AG04449 (cell line): ENCODE measurements around the gene MYO10.

Experiments
- CTCF ChIA-PET: fragments of 350-600 bp; formaldehyde crosslinking; extraction: SDS; loops from one replicate; lab custom pipeline; 2021; ENCODE audit warnings: antibody characterized with exemption; lab: Yijun Ruan, JAX
- POLR2A ChIA-PET: fragments of 400-600, 350-600 bp; formaldehyde crosslinking; extraction: SDS; loops from one replicate; lab custom pipeline; 2020; ENCODE audit warnings: antibody characterized with exemption, inconsistent platforms; lab: Yijun Ruan, JAX
- DNase-seq: peaks from one replicate; pipeline ENCODE4 v3.0.0-alpha.2; 2010; ENCODE audit warnings: low read depth, low spot score
- H3K4me3 ChIP-seq: 2 replicates; pipeline ENCODE4 v1.5.1; 2011; ENCODE audit warnings: low read depth, mild to moderate bottlenecking, control low read depth, low read length
- TF ChIP-seq, protein P1 (sequence below): IDR thresholded peaks from one replicate; pipeline ENCODE4 v1.5.1; 2011; ENCODE audit warnings: mild to moderate bottlenecking, moderate library complexity, low read length, control low read depth, inconsistent platforms; ENCODE audit not compliant: insufficient read depth; ENCODE audit errors: missing control alignments

The MYO10 gene

DNA sequence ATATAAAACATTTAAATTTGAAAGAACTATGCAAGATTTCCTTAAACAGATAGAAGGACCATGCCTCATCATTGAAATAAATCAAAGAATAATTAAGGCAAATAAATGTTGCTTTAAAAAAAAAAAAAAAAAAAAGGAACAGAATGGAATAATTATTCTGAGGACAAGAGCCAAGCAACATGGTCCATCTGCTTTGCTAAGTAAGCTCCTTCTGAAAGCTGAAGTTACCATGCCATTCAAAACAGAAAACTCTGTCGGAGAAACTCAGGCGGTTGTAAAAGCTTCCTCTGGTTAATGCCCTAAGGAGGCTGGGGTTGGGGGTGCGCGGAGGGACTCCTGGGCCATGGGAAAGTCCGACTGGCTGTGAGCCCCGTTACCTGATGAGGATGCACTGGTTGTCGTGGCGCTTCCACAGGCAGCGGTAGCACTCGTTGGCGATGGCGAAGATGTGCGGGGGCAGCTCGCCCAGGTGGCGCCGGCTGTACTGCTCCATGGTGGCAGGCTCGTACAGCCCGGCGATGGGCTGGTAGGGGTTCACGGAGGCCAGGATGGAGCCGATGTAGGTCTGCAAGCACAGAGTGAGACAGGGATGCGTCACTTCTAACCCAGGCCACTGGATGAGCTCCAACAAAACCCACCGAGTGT, 141.7 kb downstream of the MYO10 start:
- TF ChIP-seq, protein P1, sequence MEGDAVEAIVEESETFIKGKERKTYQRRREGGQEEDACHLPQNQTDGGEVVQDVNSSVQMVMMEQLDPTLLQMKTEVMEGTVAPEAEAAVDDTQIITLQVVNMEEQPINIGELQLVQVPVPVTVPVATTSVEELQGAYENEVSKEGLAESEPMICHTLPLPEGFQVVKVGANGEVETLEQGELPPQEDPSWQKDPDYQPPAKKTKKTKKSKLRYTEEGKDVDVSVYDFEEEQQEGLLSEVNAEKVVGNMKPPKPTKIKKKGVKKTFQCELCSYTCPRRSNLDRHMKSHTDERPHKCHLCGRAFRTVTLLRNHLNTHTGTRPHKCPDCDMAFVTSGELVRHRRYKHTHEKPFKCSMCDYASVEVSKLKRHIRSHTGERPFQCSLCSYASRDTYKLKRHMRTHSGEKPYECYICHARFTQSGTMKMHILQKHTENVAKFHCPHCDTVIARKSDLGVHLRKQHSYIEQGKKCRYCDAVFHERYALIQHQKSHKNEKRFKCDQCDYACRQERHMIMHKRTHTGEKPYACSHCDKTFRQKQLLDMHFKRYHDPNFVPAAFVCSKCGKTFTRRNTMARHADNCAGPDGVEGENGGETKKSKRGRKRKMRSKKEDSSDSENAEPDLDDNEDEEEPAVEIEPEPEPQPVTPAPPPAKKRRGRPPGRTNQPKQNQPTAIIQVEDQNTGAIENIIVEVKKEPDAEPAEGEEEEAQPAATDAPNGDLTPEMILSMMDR, result no peak
- ChIA-PET CTCF (interaction anchor here (1.1 to 10.9 kb wide), 5 partner anchors 138 to 406 kb away, joined by 3 to 189 read pairs (median 4); no protein-coding TSS in a partner anchor), POLR2A (no interaction called here)
- no peak overlapping the region for H3K4me3 ChIP-seq
- no peak for DNase-seq

DNA sequence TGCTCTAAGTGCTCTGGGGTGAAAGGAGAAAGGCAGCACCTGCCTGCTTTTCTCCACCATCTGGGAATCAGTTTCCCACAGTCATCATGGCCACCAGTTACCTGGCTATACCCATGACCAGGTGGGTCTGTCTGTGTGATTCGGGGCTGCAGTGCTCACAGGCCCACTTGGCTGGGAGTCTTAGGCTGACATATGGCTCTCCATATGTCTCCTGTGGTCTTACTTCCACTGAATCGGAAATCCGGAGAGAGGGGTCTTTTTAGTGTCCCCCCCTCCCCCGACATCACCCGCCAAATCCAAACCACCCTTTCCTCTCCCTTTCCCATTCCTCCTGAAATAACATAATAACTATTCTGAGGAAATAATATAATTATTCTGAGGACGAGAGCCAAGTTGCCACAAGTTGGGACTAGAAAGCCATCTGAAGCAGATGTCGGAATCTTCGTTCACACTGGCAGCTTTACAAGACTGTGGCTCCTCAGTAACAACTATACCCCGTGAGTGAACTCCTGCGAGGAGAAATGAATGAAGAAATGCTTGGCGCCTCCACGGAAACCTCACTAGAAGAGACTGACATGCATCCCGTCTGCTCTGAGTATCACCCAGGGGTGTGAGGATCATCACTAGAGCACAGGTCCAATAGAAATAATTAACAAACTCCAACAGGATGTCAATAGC, 143.4 kb downstream of the MYO10 start:
- no peak overlapping the region for H3K4me3 ChIP-seq
- TF ChIP-seq, protein P1, result no peak
- CTCF ChIA-PET, result interaction anchor here (1.8 to 10.9 kb wide), 9 partner anchors 7 to 411 kb away, joined by 4 to 189 read pairs (median 13); no protein-coding TSS in a partner anchor
- DNase-seq, result no peak
- POLR2A ChIA-PET, result interaction anchor here (0.6 kb wide), 1 partner anchor 393 kb away, joined by 4 read pairs; no protein-coding TSS in a partner anchor

DNA sequence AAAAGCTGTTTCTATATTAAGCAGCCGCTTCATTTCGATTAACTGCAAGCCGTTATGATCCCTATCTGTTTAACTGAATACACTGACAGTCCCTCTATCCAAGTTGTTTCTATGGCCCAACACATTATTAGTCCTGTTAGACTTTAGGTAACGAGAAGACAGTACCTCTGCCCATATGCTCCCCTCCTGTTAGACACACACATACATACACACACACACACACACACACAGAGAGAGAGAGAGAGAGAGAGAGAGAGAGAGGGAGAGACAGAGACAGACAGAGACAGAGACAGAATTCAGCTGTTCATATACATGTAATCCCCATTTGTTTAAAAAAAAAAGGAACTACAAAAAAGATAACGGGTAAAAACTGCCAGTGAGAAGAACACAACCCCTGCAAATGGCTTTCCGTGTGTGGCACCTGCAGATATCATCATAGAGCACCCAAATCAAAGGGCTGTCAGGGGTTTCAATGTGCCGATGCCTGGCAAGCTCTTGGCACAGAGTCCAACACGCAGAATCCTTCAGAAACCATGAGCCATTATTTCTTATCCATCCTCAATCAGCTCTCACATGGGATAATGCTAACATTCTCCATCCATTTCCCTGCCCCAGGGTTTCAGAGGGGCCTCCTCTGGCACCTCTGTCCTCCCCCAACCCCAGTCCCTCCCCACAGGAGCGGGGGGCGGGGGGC, 144.0 kb downstream of the MYO10 start:
- H3K4me3 ChIP-seq, result no peak overlapping the region
- ChIA-PET POLR2A (interaction anchor here (0.6 kb wide), 1 partner anchor 394 kb away, joined by 4 read pairs; no protein-coding TSS in a partner anchor), CTCF (interaction anchor here (0.7 to 10.9 kb wide), 34 partner anchors 8 to 417 kb away, joined by 3 to 189 read pairs (median 4); no protein-coding TSS in a partner anchor)
- TF ChIP-seq, protein P1, result no peak
- no peak for DNase-seq

DNA sequence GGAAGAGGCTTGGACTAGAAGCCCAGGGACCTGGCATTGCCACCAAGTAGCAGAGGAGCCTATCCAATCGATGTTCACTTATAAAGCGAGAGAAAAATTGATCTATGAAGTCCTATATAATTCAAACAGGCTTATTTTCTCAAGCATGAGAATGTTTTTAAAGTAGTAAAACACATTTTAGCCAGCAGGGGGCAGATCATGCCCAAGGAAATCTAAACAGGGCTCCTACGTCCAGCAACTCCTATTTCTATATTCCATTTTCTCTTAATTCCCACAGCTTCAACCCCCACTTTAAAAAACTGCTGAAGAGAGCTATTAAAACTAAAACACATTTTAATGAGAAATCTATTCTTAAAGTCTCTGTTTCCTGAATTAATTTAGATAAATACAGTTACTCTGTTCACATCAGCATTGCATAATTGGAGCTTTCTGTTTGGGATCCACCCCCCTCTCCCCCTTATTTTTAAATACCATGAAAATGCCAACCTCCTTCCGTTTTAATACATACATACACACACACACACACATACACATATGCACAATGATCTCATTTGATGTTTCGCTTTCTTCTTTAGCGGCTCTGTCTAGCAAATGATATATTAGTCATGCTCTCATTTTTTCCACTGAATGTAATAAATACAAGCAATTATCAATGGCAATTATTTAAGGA, 144.9 kb downstream of the MYO10 start:
- TF ChIP-seq, protein P1, result peak; percentile 22
- ChIA-PET CTCF (interaction anchor here (0.6 to 10.9 kb wide), 36 partner anchors 9 to 417 kb away, joined by 3 to 189 read pairs (median 4); partner anchors contain the start of gene MYO10), POLR2A (no interaction called here)
- H3K4me3 ChIP-seq, result no peak overlapping the region
- no peak for DNase-seq

DNA sequence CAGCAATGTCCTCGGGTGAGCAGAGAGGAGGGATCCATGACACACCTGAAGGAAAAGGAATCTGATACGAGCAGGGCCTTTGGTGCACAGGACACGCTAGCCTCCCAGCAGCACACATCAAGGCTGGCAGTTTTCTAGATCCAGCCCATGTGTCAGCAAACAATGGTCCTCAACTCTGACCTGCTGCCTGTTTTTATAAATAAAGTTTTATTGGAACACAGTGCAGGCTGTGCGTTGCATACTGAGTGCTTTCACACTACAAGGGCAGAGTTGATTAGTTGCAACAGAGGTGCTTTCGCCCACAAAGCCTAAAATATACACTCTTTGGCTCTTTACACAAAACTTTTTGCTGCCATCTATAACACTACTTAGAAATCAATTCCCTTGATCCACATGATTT, 147.1 kb downstream of the MYO10 start:
- DNase-seq, result no peak
- CTCF ChIA-PET, result interaction anchor here (1.0 to 4.8 kb wide), 5 partner anchors 12 to 415 kb away, joined by 4 to 56 read pairs (median 5); no protein-coding TSS in a partner anchor
- POLR2A ChIA-PET, result no interaction called here
- H3K4me3 ChIP-seq, result no peak overlapping the region
- TF ChIP-seq, protein P1, result no peak
